WTC11 (cell line): ENCODE measurements around the gene CYP4F22. TPM values are rescaled to one million over a fixed set of nuclear protein-coding genes. Genes with fewer than 3 reads are reported as not detected.
A peak's percentile ranks its signal among the peaks of the same experiment; 100 is the strongest.

Experiments used
- ATAC-seq: fragments of 200-7000 bp; cut with Tn5 transposase; 2 replicates; pipeline ENCODE4 v1.10.0; 2021; ENCODE audit warnings: mild to moderate bottlenecking, moderate library complexity
- Bru-seq: library from RNA; stranded (reverse); fragments of 400-500 nt; gene quantifications from one replicate; lab custom pipeline; 2021; lab: Mats Ljungman, UMichigan
- CTCF ChIA-PET: fragments of 300-600 bp; sonication (Branson Sonifier 250); formaldehyde crosslinking; loops from one replicate; lab custom pipeline; 2021; ENCODE audit warnings: antibody characterized with exemption; lab: Charles Lee
- POLR2A ChIA-PET: fragments of 350-600 bp; sonication (Branson Sonifier 250); formaldehyde crosslinking; loops from one replicate; lab custom pipeline; 2021; ENCODE audit warnings: antibody characterized with exemption; lab: Charles Lee
- DNase-seq: peaks from one replicate; pipeline ENCODE4 v3.0.0; 2021; ENCODE audit warnings: low spot score
- H3K27ac Mint-ChIP-seq: 2 replicates; pipeline ENCODE4 v1.8.0; 2021; ENCODE audit warnings: mixed read lengths
- H3K27me3 Mint-ChIP-seq: 2 replicates; pipeline ENCODE4 v1.8.0; 2021; ENCODE audit warnings: low read depth, mild to moderate bottlenecking, moderate library complexity, mixed read lengths
- H3K36me3 Mint-ChIP-seq: 2 replicates; pipeline ENCODE4 v1.8.0; 2021; ENCODE audit warnings: mixed read lengths
- H3K4me1 Mint-ChIP-seq: 2 replicates; pipeline ENCODE4 v1.8.0; 2022; ENCODE audit warnings: mixed read lengths
- H3K4me3 Mint-ChIP-seq: 2 replicates; pipeline ENCODE4 v1.8.0; 2021; ENCODE audit warnings: mild to moderate bottlenecking, moderate library complexity, mixed read lengths
- H3K9me3 Mint-ChIP-seq: 2 replicates; pipeline ENCODE4 v1.8.0; 2021; ENCODE audit warnings: mixed read lengths
- AFF4 ChIP-seq: sonication (generic); formaldehyde crosslinking; IDR thresholded peaks from 2 replicates; pipeline ENCODE4 v1.8.1; 2023; ENCODE audit warnings: mild to moderate bottlenecking, missing genetic modification reagents, borderline replicate concordance
- ATF1 ChIP-seq: sonication (generic); formaldehyde crosslinking; IDR thresholded peaks from 2 replicates; pipeline ENCODE4 v1.8.1; 2023; ENCODE audit warnings: mild to moderate bottlenecking, moderate library complexity, missing genetic modification reagents
- ATF3 ChIP-seq: sonication (generic); formaldehyde crosslinking; conservative IDR thresholded peaks from 2 replicates; pipeline ENCODE4 v1.8.1; 2022; ENCODE audit warnings: mild to moderate bottlenecking, missing genetic modification reagents
- CREM ChIP-seq: sonication (generic); formaldehyde crosslinking; IDR thresholded peaks from 2 replicates; pipeline ENCODE4 v1.8.1; 2022; ENCODE audit warnings: mild to moderate bottlenecking, missing genetic modification reagents, moderate library complexity
- E2F1 ChIP-seq: sonication (generic); formaldehyde crosslinking; IDR thresholded peaks from 2 replicates; pipeline ENCODE4 v1.8.0; 2022; ENCODE audit warnings: mild to moderate bottlenecking, missing genetic modification reagents
- E2F5 ChIP-seq: sonication (generic); formaldehyde crosslinking; IDR thresholded peaks from 2 replicates; pipeline ENCODE4 v1.8.1; 2022; ENCODE audit warnings: mild to moderate bottlenecking, moderate library complexity, missing genetic modification reagents
- ERG ChIP-seq: fragments of 250-450 bp; sonication (Bioruptor Pico); IDR thresholded peaks from 2 replicates; pipeline ENCODE4 v1.8.0; 2021; ENCODE audit warnings: mild to moderate bottlenecking
- GTF2I ChIP-seq: fragments of 250-450 bp; sonication (Bioruptor Pico); conservative IDR thresholded peaks from 2 replicates; pipeline ENCODE4 v1.4.0; 2021; ENCODE audit warnings: mild to moderate bottlenecking
- PRDM15 ChIP-seq: sonication (generic); formaldehyde crosslinking; IDR thresholded peaks from 2 replicates; pipeline ENCODE4 v1.8.0; 2022; ENCODE audit warnings: missing genetic modification reagents
- SMAD3 ChIP-seq: sonication (generic); formaldehyde crosslinking; IDR thresholded peaks from 2 replicates; pipeline ENCODE4 v1.8.0; 2022; ENCODE audit warnings: missing genetic modification reagents, mild to moderate bottlenecking, borderline replicate concordance
- SOX15 ChIP-seq: fragments of 250-450 bp; sonication (Bioruptor Pico); IDR thresholded peaks from 2 replicates; pipeline ENCODE4 v1.9.0; 2021; ENCODE audit warnings: mild to moderate bottlenecking
- SP1 ChIP-seq: sonication (generic); formaldehyde crosslinking; conservative IDR thresholded peaks from 2 replicates; pipeline ENCODE4 v1.8.1; 2022; ENCODE audit warnings: missing genetic modification reagents
- STAT6 ChIP-seq: sonication (generic); formaldehyde crosslinking; conservative IDR thresholded peaks from 2 replicates; pipeline ENCODE4 v1.8.1; 2023; ENCODE audit warnings: mild to moderate bottlenecking, low read depth, missing genetic modification reagents, moderate library complexity
- TCF7 ChIP-seq: sonication (generic); formaldehyde crosslinking; IDR thresholded peaks from 2 replicates; pipeline ENCODE4 v1.8.0; 2022; ENCODE audit warnings: mild to moderate bottlenecking, low read depth, missing genetic modification reagents, moderate library complexity
- TEAD1 ChIP-seq: sonication (generic); formaldehyde crosslinking; IDR thresholded peaks from 2 replicates; pipeline ENCODE4 v1.8.0; 2022; ENCODE audit warnings: mild to moderate bottlenecking, missing genetic modification reagents
- ZMAT4 ChIP-seq: fragments of 250-450 bp; sonication (Bioruptor Pico); IDR thresholded peaks from 2 replicates; pipeline ENCODE4 v1.9.0; 2021; ENCODE audit warnings: mild to moderate bottlenecking
- ZNF121 ChIP-seq: sonication (generic); formaldehyde crosslinking; IDR thresholded peaks from 2 replicates; pipeline ENCODE4 v1.8.0; 2023; ENCODE audit warnings: missing genetic modification reagents
- ZNF416 ChIP-seq: fragments of 250-450 bp; sonication (Bioruptor Pico); IDR thresholded peaks from 2 replicates; pipeline ENCODE4 v1.9.0; 2021; ENCODE audit warnings: mild to moderate bottlenecking, inconsistent platforms
- long read RNA-seq, 3 experiments: library from RNA in 1 of 3; library from capped mRNA in 1 of 3; library from polyadenylated mRNA in 1 of 3; unstranded in 2 of 3; stranded (forward) in 1 of 3; transcript quantifications; one replicate each; pipeline ENCODE4 v2.0.0, GENCODE V29; 2021
- total RNA-seq: library from RNA; stranded (reverse); gene quantifications from 3 replicates; pipeline ENCODE4 v1.2.3, GENCODE V29; 2021

The CYP4F22 gene
- total RNA-seq (1.2 to 1.7 TPM (median 1.5 TPM) in 3 replicates), Bru-seq, nascent RNA (percentile 18 among the genes with signal in this experiment)
- long read RNA-seq, experiment 1, transcript CYP4F22-201 (14 exons, 2,641 nt): major isoform, 7 of 16 reads
- long read RNA-seq, experiment 1, partial matches to known transcripts: 3 of 16 reads
- long read RNA-seq, experiment 1, other reads (novel, unspliced or antisense): 5 of 16 reads
- long read RNA-seq, experiment 2, partial matches to known transcripts: 1 of 4 reads
- long read RNA-seq, experiment 2, other reads (novel, unspliced or antisense): 2 of 4 reads
- long read RNA-seq, experiment 3, partial matches to known transcripts: 2 of 3 reads
- long read RNA-seq, experiment 3, other reads (novel, unspliced or antisense): 0 of 3 reads

- 0 out of 2 replicates have a peak, but pooled peaks cover 3% of the 10 kb centered on the region for H3K4me1 Mint-ChIP-seq
- TF ChIP-seq ZNF121 (CRISPR knock-in tag): no peak
- TF ChIP-seq ZNF416 (CRISPR knock-in tag): no peak
- no peak for TF ChIP-seq SMAD3 (CRISPR knock-in tag)
- TF ChIP-seq E2F5 (CRISPR knock-in tag): no peak
- TF ChIP-seq SOX15 (CRISPR knock-in tag): no peak
- TF ChIP-seq TCF7 (CRISPR knock-in tag): no peak
- TF ChIP-seq ATF1 (CRISPR knock-in tag): no peak
- no peak for TF ChIP-seq ERG (CRISPR knock-in tag)
- TF ChIP-seq E2F1 (CRISPR knock-in tag): no peak
- TF ChIP-seq ATF3: no peak
- no peak for TF ChIP-seq CREM (CRISPR knock-in tag)
- TF ChIP-seq AFF4 (CRISPR knock-in tag): no peak
- no peak for TF ChIP-seq GTF2I (CRISPR knock-in tag)
- no peak for TF ChIP-seq ZMAT4 (CRISPR knock-in tag)
- no peak for TF ChIP-seq SP1
- TF ChIP-seq TEAD1 (CRISPR knock-in tag): no peak
- no peak for TF ChIP-seq STAT6
- no peak for TF ChIP-seq PRDM15 (CRISPR knock-in tag)
- TF ChIP-seq, all 79 proteins: peak for 0
- ATAC-seq (peak; percentile 79), DNase-seq (peak; percentile 44)
- Mint-ChIP-seq H3K27ac (no peak within 1 kb of the TSS), H3K27me3 (peaks cover 44% of the 10 kb centered on the region), H3K4me3 (peak within 1 kb of the TSS; percentile 72), H3K36me3 (no peaks in the 10 kb centered on the region), H3K9me3 (peaks cover 12% of the 10 kb centered on the region; the same call in 1 of the 2 replicates)
- ChIA-PET CTCF (no interaction called here), POLR2A (no interaction called here)
Measured at GRCh38 chr19:15508035-15508710, at the start of gene CYP4F22. CYP4F22 (plus strand) TSS chr19:15508525; CDS start chr19:15525337, 16,812 bp downstream.
